ENCODE results near the gene TET2.

TET2 gene

DNA sequence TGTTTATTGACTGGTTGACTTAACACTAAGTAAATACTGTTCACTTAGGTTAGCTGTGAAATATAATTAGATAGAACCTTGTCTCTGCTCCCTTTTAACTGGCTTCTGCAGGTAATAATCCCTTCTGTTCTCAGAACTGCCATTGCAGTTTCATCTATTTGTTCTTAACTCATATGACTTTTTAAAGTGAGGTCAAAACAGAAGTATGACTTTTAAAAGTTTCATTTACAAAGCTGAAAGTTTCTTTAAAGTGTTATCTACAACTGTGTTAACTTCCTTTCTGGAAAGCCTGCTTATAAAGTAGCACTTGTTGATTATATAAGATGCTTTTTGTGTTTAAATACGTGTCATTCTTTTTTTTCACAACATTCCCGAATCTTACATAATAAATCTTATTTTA is 127.4 kb downstream of the TET2 start:
- TF ChIP-seq, protein P1, sequence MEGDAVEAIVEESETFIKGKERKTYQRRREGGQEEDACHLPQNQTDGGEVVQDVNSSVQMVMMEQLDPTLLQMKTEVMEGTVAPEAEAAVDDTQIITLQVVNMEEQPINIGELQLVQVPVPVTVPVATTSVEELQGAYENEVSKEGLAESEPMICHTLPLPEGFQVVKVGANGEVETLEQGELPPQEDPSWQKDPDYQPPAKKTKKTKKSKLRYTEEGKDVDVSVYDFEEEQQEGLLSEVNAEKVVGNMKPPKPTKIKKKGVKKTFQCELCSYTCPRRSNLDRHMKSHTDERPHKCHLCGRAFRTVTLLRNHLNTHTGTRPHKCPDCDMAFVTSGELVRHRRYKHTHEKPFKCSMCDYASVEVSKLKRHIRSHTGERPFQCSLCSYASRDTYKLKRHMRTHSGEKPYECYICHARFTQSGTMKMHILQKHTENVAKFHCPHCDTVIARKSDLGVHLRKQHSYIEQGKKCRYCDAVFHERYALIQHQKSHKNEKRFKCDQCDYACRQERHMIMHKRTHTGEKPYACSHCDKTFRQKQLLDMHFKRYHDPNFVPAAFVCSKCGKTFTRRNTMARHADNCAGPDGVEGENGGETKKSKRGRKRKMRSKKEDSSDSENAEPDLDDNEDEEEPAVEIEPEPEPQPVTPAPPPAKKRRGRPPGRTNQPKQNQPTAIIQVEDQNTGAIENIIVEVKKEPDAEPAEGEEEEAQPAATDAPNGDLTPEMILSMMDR (IDR thresholded peaks at IDR 0.05; ENCODE audit: low read depth, low read length), result no peak
- H3K4me3 ChIP-seq (ENCODE audit: low read depth, low read length), result no peak overlapping the region

DNA sequence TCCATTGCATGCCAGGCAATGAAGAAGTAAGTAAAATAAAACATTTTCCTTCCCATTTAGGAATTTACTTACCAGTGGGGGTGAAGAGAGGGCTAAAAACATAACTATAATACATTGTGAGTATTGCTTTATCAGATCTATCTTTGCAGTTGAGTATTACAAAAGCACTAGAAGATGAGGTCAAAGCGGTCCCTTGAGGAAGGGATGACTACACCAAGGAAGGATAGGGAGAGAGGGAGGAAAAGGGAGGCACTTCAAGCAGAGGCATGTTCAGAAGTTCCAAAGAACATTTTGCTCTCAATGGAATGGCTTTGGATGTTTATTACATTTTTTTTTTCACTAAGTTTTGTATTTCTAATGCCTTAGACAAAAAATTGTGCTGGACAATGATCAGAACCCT is 127.8 kb downstream of the TET2 start:
- no peak overlapping the region for H3K4me3 ChIP-seq (ENCODE audit: low read depth, low read length)
- TF ChIP-seq, protein P1 (IDR thresholded peaks at IDR 0.05; ENCODE audit: low read depth, low read length), result no peak

DNA sequence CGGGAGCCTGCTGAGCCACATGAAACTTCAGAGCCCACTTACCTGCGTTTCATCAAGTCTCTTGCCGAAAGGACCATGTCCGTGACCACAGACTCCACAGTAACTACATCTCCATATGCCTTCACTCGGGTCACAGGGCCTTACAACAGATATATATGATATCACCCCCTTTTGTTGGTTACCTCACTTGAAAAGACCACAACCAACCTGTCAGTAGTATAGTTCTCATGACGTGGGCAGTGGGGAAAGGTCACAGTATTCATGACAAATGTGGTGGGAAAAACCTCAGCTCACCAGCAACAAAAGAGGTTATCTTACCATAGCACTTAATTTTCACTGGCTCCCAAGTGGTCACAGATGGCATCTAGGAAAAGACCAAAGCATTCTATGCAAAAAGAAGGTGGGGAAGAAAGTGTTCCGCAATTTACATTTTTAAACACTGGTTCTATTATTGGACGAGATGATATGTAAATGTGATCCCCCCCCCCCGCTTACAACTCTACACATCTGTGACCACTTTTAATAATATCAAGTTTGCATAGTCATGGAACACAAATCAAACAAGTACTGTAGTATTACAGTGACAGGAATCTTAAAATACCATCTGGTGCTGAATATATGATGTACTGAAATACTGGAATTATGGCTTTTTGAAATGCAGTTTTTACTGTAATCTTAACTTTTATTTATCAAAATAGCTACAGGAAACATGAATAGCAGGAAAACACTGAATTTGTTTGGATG is 129.9 kb downstream of the TET2 start:
- TF ChIP-seq, protein P1 (IDR thresholded peaks at IDR 0.05; ENCODE audit: low read depth, low read length), result no peak
- H3K4me3 ChIP-seq (ENCODE audit: low read depth, low read length), result no peak overlapping the region

DNA sequence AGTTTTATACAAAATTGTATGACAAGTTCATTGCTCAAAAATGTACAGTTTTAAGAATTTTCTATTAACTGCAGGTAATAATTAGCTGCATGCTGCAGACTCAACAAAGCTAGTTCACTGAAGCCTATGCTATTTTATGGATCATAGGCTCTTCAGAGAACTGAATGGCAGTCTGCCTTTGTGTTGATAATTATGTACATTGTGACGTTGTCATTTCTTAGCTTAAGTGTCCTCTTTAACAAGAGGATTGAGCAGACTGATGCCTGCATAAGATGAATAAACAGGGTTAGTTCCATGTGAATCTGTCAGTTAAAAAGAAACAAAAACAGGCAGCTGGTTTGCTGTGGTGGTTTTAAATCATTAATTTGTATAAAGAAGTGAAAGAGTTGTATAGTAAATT is 131.0 kb downstream of the TET2 start:
- no peak overlapping the region for H3K4me3 ChIP-seq (ENCODE audit: low read depth, low read length)
- TF ChIP-seq, protein P1 (IDR thresholded peaks at IDR 0.05; ENCODE audit: low read depth, low read length), result no peak

DNA sequence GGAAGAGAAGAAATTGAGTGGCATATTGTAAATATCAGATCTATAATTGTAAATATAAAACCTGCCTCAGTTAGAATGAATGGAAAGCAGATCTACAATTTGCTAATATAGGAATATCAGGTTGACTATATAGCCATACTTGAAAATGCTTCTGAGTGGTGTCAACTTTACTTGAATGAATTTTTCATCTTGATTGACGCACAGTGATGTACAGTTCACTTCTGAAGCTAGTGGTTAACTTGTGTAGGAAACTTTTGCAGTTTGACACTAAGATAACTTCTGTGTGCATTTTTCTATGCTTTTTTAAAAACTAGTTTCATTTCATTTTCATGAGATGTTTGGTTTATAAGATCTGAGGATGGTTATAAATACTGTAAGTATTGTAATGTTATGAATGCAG is 132.6 kb downstream of the TET2 start:
- H3K4me3 ChIP-seq (ENCODE audit: low read depth, low read length), result no peak overlapping the region
- TF ChIP-seq, protein P1 (IDR thresholded peaks at IDR 0.05; ENCODE audit: low read depth, low read length), result no peak

DNA sequence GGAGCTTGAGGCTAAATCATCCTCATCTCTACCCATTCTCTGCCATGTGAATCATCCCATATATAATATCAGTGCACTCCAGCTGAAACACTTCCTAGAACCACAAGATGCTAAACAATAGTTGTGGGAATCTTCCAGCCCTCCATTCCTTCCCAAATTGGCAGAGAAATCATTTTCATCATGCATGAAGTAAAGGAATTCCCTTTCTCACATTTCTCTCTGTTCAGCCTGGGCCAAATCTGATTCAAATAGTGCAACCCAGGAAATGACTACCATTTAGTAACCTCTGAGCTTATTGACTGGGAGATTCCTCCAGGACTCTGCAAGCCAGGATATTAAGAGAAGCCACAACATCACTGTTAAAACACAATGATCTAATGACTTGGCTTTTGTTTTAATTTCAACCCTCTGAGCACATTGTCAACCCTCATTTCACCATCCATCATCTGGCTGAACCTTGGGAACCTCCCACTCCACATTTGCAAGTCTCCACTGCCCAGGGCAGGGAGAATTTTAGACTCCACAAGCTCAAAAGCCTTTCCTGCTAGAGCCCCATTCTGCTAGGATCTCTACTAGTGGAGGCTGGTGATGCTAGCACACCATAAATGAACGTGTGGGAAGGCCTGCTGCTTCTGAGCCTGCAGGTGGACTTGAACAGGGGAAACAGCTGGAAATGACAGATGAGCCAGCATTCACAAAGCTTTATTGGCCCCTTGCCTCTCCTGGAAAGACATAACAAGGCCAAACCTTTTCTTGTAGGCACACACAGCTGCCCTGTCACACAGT is 133.9 kb downstream of the TET2 start:
- TF ChIP-seq, protein P1 (IDR thresholded peaks at IDR 0.05; ENCODE audit: low read depth, low read length), result no peak
- no peak overlapping the region for H3K4me3 ChIP-seq (ENCODE audit: low read depth, low read length)

DNA sequence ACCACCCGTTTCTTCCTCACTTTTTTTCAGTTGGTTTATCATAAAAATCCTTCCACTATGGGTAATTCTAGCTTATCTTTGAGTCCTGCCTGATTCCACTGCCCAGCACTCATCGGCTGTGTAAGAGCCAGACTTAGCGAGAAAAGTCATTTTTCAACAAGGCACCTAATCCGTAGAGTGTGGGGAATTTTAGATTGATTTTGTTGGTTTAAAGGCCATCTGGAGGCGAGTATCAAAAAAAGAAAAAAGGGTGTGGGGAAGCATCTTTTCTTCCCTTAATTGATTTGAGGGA is 134.4 kb downstream of the TET2 start:
- TF ChIP-seq, protein P1 (IDR thresholded peaks at IDR 0.05; ENCODE audit: low read depth, low read length), result no peak
- no peak overlapping the region for H3K4me3 ChIP-seq (ENCODE audit: low read depth, low read length)
